ENCODE data around the gene SMARCD2.

Gene SMARCD2

DNA sequence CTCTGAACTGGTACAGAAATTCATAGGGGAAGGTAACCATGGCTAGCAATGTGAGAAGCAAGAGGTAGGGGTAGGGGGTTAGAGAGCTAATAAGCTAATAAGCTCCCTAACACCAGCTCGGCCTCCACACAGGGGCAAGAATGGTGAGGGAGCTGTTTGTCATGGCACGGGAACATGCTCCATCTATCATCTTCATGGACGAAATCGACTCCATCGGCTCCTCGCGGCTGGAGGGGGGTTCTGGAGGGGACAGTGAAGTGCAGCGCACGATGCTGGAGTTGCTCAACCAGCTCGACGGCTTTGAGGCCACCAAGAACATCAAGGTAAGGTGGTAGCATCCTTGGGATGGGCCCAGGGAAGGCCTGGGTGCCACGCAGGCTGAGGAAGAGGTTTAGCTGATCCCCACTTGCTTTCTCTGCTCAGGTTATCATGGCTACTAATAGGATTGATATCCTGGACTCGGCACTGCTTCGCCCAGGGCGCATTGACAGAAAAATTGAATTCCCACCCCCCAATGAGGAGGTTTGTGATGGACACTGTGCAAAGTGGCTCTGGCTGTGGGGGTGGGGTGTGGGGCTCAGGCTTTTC is 11.5 kb downstream of the SMARCD2 start:
- no peak for DNase-seq

DNA sequence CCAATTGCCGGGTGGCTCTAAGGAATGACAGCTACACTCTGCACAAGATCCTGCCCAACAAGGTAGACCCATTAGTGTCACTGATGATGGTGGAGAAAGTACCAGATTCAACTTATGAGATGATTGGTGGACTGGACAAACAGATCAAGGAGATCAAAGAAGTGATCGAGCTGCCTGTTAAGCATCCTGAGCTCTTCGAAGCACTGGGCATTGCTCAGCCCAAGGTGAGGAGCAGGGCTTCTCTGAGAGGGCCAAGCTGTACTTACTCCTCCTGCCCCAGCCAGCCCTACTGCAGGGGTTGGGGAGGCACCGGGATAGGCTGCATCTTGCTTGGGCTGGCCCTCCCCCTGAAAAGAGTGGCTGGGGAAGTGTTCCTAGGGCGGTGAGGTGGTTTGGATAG is 12.2 kb downstream of the SMARCD2 start:
- DNase-seq: no peak

DNA sequence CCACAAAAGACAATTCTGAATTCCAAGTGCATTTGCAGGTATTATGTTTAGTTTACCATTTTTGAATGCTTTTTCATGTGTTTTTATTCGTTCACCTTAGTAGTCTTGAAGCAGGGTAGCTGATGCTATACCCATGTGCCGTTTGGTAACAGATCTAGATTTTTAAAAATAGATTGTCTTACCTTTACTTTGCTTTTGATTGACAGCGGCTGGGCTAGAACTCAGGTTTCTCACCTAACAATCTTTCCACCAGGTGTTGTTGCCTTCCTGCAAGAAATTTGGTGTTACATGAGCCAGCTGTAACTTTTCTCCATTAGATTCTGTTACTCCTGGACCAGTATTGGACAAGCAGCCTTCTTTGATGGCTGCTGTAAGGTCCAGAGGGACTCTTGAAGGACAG is 13.5 kb downstream of the SMARCD2 start:
- DNase-seq: no peak

DNA sequence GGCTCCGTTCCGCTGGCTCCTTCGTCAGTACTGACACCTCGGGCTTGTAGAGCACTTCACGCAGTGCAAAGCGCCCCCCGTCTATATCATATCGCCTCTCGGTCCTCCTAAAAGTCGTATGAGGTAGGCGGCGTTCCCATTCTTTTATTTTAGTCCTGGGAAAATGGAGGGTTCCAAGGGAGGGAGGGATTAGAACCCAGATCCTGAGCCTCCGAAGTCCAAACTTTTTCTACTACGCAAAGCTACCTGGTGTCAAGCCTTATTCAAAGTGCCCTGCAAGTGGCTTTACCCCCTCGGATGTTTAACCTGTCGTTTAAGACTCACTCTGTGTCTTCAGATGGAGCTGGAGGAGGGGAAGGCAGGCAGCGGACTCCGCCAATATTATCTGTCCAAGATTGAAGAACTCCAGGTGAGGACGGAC is 14.7 kb downstream of the SMARCD2 start:
- DNase-seq: no peak

DNA sequence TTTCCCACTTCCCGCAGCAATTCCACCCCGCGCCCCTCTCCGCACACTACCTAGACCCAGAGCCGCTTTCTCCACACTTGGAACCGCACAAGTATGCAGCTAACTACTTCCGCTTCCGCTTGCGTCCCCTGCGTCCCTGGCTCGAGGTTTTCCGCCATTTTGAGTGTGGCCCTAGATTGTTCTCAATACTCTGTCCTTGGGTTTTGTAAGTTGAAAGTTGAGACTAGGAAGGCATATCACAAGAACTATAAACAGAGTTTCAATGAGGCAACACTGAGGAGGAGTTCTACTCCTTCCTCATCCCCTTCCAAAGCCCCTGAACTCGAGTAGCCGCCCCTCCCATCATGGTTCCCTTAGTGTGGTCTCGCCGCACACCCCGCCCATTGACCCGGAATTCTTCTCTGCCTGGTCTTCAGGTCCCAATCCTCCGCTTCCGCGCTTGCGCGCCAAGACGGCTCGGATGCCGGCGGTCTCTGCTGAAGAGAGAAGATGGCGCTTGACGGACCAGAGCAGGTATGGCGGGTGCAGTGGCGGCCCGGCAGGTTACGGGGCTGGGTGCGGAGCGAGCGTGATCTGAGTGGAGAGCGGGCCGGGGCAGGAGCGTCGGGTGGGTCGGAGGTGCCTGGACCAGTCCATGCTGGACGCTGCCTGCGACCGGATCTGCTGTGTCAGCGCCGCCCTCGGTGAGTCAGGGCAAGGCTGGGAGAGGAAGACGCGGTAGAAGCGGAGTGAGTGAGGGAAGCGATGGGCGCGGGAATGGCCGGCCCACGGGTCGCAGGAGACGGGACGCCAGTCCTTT is 15.3 kb downstream of the SMARCD2 start, which contains the start of the genes FTSJ3 and PSMC5:
FTSJ3 (minus strand) TSS at position 662 of the 799 bp plus-strand sequence. CDS start 761 bp downstream, outside the sequence.
PSMC5 (plus strand) TSS at position 430 of the 799 bp plus-strand sequence; CDS start at position 490, 60 bp downstream.
- peak; percentile 84 for DNase-seq

DNA sequence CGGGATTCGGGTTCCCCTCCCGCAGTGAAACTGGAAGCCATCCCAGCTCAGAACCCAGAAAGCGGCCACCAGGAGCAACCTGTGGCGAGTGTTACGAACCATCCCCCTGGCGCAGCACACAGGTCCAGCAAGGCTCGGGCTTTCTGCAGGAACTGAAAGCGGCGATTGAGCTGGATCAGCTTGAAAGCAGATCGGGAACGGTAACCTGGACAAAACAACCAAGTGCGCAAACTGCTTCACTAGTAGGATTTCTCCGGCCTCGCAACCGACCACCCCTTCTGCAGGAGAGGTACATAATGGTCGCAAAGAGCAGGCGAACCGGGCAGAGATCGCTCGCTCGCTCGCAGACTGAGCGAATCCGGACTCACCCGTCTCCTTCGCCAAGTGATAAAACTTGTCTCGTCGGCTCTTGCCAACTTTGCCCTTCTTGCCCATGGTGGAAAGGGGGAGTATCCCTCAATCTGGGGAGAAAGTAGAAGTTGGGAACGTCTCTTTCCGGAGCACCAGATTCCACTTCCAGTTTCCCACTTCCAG is 15.9 kb downstream of the SMARCD2 start:
- DNase-seq: no peak

DNA sequence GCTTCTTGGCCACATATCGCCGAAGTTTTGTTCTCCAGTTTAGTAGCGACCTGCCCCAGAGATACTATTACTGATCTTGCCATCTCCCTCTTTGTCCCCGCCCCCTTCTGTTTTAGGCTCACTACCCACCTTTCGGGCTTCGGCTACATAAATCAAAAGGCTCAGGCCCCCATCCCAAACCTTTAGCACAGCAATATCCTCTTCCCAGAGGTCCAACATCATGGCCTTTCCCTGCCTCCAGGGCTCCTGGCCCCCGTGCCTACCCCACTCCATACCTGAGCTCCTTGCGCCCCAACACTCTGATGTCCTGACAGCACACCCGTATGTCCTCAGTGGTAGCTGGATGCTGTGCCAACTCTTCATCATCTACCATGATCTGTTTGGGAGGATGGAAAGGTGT is 18.1 kb downstream of the SMARCD2 start:
- DNase-seq: no peak

DNA sequence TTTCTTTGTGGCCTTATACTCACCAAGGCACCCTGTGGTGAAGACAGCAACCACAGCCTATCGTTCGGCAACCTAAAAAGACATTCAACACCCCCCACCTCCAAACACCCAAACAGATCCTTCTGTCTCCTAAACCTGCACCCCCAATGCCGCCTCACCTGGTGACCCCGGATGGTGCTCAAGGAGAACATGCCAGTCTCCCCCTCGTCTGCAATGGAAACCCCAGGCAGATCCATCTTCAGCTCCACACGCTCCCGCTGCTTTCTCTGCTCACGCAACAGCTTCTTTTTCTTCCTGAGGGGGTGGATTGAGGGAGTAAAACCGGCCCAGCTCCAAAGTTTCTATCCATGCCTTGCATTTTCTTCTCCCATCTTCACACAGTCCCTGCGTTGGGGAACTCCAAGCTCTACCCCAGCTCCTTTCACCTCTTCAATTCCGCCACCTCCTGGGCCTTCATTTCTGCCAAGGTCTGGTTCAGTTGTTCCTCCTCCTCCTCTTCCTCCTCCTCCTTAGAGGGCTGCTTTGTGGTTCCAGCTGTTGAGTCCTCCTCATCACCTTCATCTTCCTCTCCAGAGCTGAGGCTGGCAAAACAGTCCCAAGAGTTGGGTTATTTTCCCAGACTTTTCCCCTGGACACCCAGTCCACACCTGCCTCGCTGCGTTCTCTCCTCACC is 18.7 kb downstream of the SMARCD2 start:
- no peak for DNase-seq

DNA sequence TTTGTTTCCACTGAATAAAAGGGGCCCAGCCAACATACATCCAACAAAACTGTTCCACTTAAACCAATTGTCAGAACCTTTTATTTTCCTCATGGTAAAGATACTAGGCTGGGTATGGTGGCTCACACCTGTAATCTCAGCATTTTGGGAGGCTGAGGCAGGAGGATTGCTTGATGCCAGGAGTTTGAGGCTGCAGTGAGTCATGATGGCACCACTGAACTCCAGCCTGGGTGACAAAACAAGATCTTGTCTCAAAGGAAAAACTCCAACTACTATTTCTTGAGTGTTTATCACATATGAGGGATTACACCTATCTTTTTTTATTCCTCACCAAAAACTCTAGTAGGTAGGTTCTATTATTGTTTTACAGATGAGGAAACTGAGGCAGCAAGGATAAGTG is 19.9 kb downstream of the SMARCD2 start:
- no peak for DNase-seq

DNA sequence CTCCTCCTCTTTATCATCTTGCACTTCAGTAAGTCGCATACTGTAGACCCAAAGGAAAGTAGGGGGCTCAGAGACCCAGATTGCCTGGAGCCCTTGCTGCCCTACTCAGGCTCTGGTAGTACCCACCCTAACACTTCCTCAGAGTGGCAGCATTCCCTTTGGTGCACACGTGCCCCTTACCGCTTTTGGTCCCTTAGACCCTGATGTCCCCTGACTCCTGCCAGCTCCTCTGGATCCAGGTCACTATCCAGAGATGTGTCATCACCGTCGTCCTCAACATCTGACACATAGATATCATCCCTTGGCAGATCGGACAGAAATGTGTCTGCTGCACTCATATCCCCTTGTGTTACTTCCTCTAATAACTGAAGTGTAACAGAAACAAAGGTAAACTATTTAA is 20.7 kb downstream of the SMARCD2 start:
- no peak for DNase-seq

DNA sequence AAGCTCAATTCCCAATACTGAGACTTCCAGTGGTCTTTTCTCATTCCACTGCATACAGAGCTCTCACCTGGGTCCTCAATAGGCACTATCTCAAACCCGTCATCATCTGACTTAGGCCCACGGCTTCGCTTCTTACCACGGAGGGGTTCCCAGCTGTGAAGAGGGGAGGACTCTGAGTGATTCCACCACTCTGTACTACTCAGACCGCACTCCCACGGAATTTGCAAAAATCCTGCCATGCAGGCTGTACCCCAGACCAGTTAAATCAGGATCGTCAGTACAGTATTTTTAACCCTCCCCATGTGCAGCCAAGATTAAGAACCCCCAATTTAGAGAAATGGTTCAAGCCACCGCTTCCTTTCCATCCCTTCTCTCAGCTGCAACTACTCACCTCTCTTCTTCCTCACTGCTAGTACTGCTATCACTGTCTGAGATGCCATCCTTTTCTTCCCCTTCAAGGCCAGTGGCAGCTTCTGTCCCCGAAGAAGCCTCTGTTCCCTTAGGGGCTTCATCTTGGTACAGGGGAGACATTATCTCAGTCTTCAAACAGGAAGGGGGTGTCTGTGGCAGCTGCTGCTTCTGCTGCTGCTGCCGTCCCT is 21.4 kb downstream of the SMARCD2 start:
- no peak for DNase-seq

DNA sequence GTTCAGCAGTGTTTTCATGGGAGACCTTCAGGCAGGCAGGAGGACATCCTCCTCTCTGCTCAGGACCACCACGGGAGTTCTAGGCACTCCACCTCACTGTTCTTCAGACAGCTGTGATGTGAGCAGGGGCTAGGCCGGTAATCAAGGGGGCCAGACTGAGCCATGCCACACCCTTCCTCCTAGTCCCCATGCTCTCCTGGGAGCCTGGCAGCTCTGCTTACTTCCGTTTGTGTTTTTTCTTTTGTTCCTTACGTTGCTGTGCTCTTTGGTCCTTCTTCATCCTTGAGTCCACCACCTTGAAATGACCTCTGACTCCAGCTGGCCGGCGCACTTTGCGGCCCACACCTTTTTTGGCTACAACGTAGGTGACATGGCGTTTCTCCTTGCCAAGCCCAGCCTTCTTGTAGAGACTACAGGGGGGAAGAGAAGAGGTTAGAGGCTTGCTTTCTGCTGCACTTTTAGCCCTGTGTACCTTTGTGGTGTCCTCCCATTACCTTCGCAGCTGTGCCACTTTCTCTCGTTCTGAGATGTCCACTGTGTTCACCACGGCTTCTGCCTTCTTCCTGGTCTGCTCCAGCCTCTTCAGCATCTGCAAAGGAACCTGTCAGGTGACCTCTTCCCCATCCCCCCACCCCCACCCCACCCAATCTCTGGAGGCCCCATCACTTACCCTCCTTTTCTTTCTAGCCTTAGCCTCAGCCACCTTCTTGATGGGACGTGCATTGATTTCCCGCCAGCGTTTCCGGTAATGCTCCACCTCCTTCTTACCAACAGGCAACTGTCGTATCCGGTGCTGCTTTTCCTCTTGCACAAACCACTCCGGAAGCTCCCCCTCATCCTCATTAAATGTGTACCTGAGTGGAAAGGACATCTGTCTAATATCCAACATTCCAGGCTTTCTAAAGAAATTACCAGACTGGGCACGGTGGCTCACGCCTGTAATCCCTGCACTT is 22.6 kb downstream of the SMARCD2 start:
- DNase-seq: no peak

DNA sequence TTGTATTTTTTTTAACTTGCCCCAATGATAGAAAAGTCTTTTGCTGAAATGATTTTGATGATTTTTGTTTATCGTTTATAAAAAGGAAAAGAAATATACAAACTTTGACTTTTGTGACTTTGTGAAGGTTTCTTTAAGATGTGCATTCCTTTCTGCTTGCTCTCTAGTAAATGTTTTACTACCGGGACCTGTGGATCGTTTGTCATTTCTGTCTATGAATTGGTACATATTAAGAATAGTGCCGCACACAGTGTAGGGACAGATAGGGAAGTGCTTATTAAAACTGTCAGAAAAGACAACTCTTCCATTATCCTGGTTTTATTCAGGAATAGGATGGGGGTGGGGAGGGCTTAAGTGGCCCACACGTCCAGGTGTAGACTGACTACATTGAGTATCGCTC is 23.4 kb downstream of the SMARCD2 start:
- no peak for DNase-seq

DNA sequence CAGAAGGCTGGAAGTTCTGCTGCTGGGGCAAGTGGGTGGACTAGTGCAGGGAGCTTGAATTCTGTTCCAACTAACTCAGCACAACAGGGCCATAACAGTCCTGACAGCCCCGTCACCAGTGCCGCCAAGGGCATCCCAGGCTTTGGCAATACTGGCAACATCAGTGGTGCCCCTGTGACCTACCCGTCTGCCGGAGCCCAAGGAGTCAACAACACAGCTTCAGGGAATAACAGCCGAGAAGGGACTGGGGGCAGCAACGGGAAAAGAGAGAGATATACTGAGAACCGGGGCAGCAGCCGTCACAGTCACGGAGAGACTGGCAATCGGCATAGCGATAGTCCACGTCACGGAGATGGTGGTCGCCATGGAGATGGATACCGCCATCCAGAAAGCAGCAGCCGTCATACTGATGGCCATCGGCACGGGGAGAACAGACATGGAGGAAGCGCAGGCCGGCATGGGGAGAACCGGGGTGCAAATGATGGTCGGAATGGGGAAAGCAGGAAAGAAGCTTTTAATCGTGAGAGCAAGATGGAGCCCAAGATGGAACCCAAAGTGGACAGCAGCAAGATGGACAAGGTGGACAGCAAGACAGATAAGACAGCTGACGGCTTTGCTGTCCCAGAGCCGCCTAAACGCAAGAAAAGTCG is 24.6 kb downstream of the SMARCD2 start:
- no peak for DNase-seq

DNA sequence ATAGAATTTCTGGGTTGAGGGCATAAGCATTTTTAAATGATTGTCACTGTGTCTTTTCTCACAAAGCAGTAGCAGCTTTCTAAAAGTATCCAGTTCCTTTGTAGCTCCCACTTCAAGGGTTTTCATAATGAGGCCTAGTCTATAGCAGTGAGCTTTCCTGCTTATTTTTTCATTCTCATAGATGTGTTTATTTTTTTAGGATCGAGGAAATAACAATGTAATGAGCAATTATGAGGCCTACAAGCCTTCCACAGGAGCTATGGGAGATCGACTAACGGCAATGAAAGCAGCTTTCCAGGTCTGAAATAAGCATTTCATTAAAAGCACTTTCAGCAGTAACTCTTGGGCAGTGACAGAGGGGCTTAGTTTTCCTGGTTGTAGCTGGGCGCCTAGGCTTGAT is 25.8 kb downstream of the SMARCD2 start:
- DNase-seq: no peak

DNA sequence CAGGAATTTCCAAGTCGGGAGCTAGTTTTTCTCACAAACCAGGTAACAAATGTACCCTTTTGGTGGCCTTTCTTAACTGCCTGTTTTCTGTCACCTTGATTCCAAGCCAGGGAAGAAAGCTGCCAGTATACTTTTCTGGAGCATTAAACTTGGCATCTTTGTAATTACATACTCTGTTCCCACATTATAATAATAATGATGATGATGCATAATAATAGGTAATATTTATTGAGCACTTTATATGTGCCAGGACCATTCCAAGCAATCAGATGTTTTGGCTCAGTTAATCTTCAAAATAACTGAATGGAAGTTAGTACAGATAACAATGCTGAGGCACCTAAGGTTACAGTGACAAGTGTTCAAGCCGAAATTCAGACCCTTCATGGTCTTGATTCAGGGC is 26.4 kb downstream of the SMARCD2 start:
- DNase-seq: no peak

DNA sequence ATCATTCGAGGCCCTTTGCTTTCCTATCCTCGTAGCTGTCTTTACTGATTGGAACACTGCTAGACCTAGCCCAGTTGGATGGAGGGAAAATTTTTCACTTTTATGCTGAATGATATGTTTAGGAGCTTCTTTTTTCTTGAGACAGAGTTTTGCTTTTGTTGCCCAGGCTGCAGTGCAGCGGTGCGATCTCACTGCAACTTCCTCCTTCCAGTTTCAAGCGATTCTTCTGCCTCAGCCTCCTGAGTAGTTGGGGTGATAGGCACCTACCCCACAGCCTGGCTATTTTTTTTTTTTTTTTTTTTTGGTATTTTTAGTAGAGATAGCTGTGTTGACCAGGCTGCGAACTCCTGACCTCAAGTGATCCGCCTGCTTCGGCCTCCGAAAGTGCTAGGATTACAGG is 32.5 kb downstream of the SMARCD2 start:
- DNase-seq: no peak

DNA sequence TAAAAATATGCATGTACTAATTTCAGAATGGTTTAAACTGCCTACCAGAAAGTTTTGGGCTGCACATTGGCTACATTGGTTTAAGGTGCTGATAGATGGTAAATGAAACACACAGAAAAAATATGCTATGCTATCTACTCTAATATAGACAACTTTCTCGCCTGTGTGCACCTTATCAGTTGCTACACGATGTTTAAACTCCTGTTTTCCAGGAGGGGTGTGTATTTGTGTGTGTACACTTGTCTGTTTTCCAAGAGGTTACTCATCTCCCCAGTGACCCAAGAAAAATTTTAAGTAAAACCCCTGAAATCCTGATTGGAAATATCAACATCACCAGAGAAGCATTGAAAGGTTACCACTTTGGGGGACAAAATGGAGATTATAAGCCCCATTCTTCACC is 36.9 kb downstream of the SMARCD2 start:
- DNase-seq: no peak

DNA sequence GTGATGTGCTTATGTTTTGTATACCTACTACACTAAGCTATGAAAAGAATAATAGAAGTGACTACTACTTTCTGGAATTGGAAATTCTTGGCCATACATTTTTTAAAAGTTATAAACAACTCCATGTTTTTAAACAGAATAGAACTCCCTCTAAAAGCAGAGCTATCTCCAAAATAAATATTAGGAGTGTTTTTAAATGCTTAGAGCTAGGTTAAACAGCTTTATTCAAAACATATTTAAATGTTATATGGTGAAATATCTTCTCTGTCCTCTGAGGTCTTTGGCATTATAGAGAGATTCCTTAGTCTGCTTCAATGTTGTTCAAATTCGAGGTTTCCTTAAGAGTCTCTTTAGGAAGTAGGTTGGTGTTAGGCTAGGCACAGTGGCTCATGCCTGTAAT is 38.2 kb downstream of the SMARCD2 start:
- no peak for DNase-seq

DNA sequence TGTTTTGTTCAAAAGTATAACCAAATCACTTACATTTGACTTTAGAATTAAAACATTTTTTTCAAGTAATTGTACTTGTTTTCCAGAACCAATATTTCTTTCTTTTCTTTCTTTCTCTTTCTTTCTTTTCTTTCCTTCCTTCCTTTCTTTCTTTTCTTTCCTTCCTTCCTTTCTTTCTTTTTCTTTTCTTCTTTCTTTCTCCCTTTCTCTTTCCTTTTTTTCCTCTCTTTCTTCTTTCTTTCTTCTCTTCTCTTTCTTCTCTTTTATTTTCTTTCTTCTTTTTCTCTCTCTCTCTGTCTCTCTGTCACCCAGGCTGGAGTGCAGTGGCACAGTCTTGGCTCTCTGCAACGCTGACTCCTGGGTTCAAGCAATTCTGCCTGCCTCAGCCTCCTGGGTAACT is 41.7 kb downstream of the SMARCD2 start:
- no peak for DNase-seq

DNA sequence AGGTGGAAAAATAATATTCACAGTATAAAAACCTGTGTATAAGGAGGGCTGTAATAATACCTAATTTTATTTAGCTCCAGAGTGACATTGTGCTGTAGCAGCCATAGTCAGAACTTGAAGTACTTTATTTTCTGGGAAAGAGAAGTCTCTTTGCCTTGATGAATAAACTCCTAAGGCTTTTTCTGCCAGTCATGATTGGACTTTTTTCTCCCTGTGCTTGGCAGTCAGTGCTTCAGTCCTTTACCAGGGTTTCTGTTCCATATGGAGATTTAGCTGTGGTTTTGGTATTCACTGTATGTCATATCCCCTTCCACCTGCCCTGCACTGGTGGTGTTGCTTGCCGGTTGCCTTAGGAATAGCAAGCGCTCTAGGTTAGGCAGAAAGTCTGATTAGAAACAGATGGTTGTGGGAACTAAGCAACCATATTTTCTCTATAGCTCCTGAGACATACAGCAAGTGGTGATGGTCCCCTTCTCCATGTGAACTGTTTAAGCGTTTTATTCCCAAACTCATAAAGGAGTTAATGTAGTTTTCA is 43.8 kb downstream of the SMARCD2 start:
- no peak for DNase-seq

Data from GF-D8 (cell line).